Myometrial cell (primary cell): ENCODE data around the gene ANKRD34B. TPM values are rescaled to one million over a fixed set of nuclear protein-coding genes. Genes with fewer than 3 reads are reported as not detected.

Experiments used
- total RNA-seq: library from RNA; depleted of rRNA; stranded (reverse); fragments of >200 nt; gene quantifications from 2 replicates; pipeline ENCODE4 v1.2.3, GENCODE V29; 2015

ANKRD34B gene
- not detected in 2 replicates for total RNA-seq

DNA sequence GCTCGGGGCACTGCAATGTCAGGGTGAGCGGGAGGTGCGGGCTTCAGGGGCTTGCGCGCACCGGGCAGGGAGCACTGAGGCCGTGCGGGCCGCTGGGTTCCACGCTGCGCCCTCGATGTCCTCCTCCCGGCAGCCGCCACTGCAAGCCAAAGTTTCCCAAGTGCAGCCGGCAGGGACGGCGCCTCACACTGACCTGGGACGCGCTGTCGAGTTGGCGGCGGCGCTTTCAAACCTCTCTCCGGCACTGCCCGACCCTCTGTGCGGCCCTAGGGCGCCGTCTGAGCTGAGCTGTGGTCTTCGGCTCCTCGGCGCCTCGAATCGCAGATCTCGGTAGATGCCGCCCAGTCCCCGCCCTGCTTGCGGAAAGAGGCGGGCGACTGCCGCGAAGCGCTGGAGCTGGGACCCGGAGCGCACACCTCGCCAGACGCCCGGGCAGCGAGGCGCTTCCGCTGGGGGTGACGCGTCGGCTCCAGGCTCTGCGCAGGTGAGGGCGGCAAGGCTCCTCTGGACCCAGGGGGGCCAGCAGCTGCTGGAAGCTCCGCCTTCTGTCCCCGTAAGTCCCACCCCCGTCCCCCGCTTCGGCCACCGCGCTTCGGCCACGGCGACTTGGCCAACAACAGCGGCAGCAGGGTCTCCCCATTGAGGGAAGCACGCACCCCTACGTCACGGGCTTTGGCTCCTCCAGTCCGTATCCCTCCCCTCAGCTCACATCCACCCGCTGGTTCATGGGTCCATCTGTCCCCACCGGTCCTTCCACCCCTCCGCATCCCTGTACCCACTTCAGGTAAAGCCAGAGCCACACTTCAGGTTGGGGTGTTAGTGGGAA, at the start of gene ANKRD34B:
TSS of gene ANKRD34B (minus strand) at position 320 of the 826 bp plus-strand sequence. CDS start 10,261 bp downstream, outside the sequence.

Other genes starting within 250 kb of the ANKRD34B start
- 12.4 and 15.4 TPM in 2 replicates for gene ZFYVE16, start 162.2 kb downstream of the ANKRD34B start, total RNA-seq
- gene FAM151B, start 82.2 kb downstream of the ANKRD34B start, total RNA-seq = 2.9 and 3.2 TPM in 2 replicates
- gene MSH3, start 84.4 kb upstream of the ANKRD34B start, total RNA-seq = 9.2 and 11.2 TPM in 2 replicates
- 57.1 and 64.2 TPM in 2 replicates for gene DHFR, start 84.7 kb upstream of the ANKRD34B start, total RNA-seq